DND-41 (cell line): ENCODE measurements around the gene CAMKMT.

ENCODE experiments used
- EZH2 ChIP-seq: IDR thresholded peaks from 3 replicates; pipeline ENCODE4 v1.6.1; 2012; ENCODE audit warnings: borderline replicate concordance, low read depth, mild to moderate bottlenecking, moderate library complexity, low read length, inconsistent platforms; ENCODE audit not compliant: severe bottlenecking
- TF ChIP-seq, protein P1 (sequence below): IDR thresholded peaks from 2 replicates; pipeline ENCODE4 v1.5.1; 2012; ENCODE audit warnings: borderline replicate concordance, low read length, moderate library complexity, mild to moderate bottlenecking; ENCODE audit not compliant: poor library complexity, severe bottlenecking; ENCODE audit errors: extremely low read depth

DNA sequence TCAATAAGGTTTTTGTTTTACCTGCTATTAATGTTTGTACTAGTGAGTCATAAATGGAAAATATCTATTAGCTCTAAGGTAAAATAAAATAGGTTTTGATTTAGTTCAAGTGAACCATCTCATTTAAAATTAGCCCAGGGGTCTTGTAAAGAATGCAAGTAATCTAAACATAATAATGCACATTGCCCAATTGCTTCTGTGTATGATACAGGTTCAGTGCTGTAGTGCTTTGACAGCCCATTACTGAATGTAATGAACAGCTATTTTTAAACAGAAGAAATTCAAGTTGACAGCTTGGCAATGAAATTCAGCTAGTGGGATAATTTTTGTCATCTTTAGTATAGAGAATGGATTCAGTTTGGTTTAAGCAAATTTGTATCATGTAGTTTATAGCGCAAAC lies 91.5 kb downstream of the CAMKMT start:
- TF ChIP-seq EZH2: no peak
- TF ChIP-seq, protein P1, sequence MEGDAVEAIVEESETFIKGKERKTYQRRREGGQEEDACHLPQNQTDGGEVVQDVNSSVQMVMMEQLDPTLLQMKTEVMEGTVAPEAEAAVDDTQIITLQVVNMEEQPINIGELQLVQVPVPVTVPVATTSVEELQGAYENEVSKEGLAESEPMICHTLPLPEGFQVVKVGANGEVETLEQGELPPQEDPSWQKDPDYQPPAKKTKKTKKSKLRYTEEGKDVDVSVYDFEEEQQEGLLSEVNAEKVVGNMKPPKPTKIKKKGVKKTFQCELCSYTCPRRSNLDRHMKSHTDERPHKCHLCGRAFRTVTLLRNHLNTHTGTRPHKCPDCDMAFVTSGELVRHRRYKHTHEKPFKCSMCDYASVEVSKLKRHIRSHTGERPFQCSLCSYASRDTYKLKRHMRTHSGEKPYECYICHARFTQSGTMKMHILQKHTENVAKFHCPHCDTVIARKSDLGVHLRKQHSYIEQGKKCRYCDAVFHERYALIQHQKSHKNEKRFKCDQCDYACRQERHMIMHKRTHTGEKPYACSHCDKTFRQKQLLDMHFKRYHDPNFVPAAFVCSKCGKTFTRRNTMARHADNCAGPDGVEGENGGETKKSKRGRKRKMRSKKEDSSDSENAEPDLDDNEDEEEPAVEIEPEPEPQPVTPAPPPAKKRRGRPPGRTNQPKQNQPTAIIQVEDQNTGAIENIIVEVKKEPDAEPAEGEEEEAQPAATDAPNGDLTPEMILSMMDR: no peak
